Fibroblast of lung (primary cell): ENCODE data around the gene WEE2.

Experiments
- EZH2 ChIP-seq: IDR thresholded peaks from 2 replicates; pipeline ENCODE4 v1.5.1; 2012; ENCODE audit warnings: low read length, control low read depth, mild to moderate bottlenecking; ENCODE audit errors: missing control alignments
- TF ChIP-seq, protein P1 (sequence below), 2 donors: IDR thresholded peaks in 1 of 2; conservative IDR thresholded peaks in 1 of 2; 1 replicate in 1 of 2; 2 replicates in 1 of 2; pipeline ENCODE4 v1.5.1; 2011 to 2012; ENCODE audit warnings: low read length in 2 of 2, control low read depth in 1 of 2, inconsistent platforms in 1 of 2, low read depth in 1 of 2, mild to moderate bottlenecking in 1 of 2

GRCh38 chr7:141679014-141679413, 29.1 kb upstream of the WEE2 start:
- TF ChIP-seq, protein P1, sequence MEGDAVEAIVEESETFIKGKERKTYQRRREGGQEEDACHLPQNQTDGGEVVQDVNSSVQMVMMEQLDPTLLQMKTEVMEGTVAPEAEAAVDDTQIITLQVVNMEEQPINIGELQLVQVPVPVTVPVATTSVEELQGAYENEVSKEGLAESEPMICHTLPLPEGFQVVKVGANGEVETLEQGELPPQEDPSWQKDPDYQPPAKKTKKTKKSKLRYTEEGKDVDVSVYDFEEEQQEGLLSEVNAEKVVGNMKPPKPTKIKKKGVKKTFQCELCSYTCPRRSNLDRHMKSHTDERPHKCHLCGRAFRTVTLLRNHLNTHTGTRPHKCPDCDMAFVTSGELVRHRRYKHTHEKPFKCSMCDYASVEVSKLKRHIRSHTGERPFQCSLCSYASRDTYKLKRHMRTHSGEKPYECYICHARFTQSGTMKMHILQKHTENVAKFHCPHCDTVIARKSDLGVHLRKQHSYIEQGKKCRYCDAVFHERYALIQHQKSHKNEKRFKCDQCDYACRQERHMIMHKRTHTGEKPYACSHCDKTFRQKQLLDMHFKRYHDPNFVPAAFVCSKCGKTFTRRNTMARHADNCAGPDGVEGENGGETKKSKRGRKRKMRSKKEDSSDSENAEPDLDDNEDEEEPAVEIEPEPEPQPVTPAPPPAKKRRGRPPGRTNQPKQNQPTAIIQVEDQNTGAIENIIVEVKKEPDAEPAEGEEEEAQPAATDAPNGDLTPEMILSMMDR (conservative IDR thresholded peaks at IDR 0.05 in 1 of 2, IDR thresholded peaks at IDR 0.05 in 1 of 2; ENCODE audit: low read depth in 1 of 2, low read length in 2 of 2): no peak
- TF ChIP-seq EZH2: no peak
